Bronchial epithelial cell (primary cell): ENCODE measurements around the gene JMJD8. TPM values are rescaled to one million over a fixed set of nuclear protein-coding genes. Genes with fewer than 3 reads are reported as not detected.
A peak's percentile ranks its signal among the peaks of the same experiment; 100 is the strongest.

Experiments used
- DNase-seq: peaks from one replicate; pipeline ENCODE4 v3.0.0-alpha.2; 2010; ENCODE audit warnings: low read depth
- FAIRE-seq: peaks from 2 replicates; lab custom pipeline; 2011; peaks lifted over from hg19 to GRCh38; lab: Jason Lieb, UNC
- H3K27me3 ChIP-seq: 2 replicates; pipeline ENCODE4 v1.5.1; 2011; ENCODE audit warnings: low read length; ENCODE audit not compliant: control insufficient read depth, insufficient read depth
- H3K36me3 ChIP-seq: 2 replicates; pipeline ENCODE4 v1.5.1; 2011; ENCODE audit warnings: low read length; ENCODE audit not compliant: control insufficient read depth, insufficient read depth
- H3K4me3 ChIP-seq: 2 replicates; pipeline ENCODE4 v1.5.1; 2011; ENCODE audit warnings: mild to moderate bottlenecking, low read depth, low read length, control low read depth
- total RNA-seq: library from RNA; depleted of rRNA; stranded (reverse); fragments of >200 nt; gene quantifications from 2 replicates; pipeline ENCODE4 v1.2.1, GENCODE V29; 2014
- TF ChIP-seq, protein P1 (sequence below): IDR thresholded peaks from 2 replicates; pipeline ENCODE4 v1.5.1; 2011; ENCODE audit warnings: mild to moderate bottlenecking, moderate library complexity, low read length, control low read depth, inconsistent platforms; ENCODE audit not compliant: insufficient read depth, severe bottlenecking

Gene JMJD8
- total RNA-seq, 1 donor from 2014 or later: 16.8 TPM

DNA sequence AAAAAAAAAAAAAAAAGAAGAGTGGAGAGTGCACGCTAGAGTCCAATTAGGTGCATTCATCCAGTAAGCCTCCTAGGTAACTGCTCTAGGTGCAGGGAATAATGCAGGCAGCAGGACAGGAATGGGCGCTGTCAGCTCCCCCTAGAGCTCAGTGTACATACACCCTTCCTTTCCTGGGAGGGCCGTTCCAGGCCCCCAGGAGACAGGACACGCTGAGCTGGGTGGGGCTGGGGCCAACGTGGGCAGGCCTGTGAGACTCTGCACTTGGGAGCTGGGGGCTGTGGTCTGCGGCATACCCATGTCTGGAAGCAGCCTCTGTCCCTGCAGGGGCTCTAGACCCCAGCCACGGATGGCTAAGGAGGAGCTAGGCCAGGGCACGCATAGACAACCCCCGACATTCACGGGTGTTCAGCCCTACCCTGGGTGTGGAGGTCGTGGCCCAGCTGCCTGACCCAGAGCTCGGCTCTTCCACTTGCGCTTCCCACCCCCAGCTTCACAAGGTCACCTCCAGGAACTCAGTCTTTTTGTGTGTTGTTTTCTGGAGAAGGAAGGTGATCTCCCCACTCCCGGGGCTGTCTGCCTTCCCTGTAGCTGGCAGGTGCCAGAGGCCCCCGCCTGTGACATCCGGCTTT lies 35.8 kb upstream of the JMJD8 start:
- TF ChIP-seq, protein P1, sequence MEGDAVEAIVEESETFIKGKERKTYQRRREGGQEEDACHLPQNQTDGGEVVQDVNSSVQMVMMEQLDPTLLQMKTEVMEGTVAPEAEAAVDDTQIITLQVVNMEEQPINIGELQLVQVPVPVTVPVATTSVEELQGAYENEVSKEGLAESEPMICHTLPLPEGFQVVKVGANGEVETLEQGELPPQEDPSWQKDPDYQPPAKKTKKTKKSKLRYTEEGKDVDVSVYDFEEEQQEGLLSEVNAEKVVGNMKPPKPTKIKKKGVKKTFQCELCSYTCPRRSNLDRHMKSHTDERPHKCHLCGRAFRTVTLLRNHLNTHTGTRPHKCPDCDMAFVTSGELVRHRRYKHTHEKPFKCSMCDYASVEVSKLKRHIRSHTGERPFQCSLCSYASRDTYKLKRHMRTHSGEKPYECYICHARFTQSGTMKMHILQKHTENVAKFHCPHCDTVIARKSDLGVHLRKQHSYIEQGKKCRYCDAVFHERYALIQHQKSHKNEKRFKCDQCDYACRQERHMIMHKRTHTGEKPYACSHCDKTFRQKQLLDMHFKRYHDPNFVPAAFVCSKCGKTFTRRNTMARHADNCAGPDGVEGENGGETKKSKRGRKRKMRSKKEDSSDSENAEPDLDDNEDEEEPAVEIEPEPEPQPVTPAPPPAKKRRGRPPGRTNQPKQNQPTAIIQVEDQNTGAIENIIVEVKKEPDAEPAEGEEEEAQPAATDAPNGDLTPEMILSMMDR: peak; percentile 57
- peak overlapping the region; percentile 87 for H3K4me3 ChIP-seq
- FAIRE-seq (no peak), DNase-seq (peak; percentile 41)
- no peaks in the 10 kb centered on the region for H3K27me3 ChIP-seq
- H3K36me3 ChIP-seq: peaks cover 2% of the 10 kb centered on the region

DNA sequence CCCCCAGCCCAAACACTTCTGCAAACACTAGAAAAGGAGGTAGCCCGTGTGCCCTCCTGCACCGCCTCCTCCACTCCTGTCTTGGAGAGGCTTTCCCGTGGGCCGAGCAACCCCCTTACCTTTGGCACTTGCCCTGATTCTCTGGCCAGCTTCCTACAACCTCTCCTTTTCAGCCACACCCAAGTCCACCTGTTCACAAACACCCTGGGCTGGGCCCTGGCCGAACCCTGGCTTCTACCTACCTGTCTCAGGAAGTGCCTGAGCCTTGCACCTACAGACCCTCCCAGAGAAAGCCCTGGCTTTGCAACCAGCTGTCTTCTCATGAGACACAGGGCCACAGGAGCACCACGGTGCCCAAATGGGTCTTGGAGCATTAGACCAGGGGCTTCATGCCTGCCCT lies 34.8 kb upstream of the JMJD8 start:
- Histone ChIP-seq H3K27me3 (no peaks in the 10 kb centered on the region), H3K4me3 (no peak overlapping the region), H3K36me3 (peaks cover 2% of the 10 kb centered on the region)
- DNase-seq (no peak), FAIRE-seq (no peak)
- TF ChIP-seq, protein P1: no peak

DNA sequence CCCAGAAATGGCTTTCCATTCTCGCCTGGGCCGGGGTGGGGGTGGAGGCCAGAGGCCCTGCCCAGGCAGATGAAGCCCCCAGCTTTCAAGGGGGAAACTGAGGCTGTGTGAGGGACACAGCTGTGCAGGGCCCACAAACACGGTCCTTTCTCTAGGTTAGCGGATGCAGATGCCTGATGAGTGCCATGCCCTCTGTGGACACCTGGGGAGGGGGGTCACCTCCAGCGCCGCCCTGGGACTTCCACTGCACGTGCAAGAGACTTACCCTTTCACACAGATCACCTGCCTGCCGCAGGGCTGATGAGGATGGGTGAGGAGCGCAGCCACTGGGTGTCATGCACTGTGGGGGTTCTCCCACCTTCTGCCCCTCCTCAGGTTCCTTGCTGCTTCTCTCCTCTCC lies 34.3 kb upstream of the JMJD8 start:
- H3K27me3 ChIP-seq: no peaks in the 10 kb centered on the region
- FAIRE-seq (no peak), DNase-seq (no peak)
- no peak overlapping the region for H3K4me3 ChIP-seq
- H3K36me3 ChIP-seq: peaks cover 2% of the 10 kb centered on the region
- TF ChIP-seq, protein P1: no peak

DNA sequence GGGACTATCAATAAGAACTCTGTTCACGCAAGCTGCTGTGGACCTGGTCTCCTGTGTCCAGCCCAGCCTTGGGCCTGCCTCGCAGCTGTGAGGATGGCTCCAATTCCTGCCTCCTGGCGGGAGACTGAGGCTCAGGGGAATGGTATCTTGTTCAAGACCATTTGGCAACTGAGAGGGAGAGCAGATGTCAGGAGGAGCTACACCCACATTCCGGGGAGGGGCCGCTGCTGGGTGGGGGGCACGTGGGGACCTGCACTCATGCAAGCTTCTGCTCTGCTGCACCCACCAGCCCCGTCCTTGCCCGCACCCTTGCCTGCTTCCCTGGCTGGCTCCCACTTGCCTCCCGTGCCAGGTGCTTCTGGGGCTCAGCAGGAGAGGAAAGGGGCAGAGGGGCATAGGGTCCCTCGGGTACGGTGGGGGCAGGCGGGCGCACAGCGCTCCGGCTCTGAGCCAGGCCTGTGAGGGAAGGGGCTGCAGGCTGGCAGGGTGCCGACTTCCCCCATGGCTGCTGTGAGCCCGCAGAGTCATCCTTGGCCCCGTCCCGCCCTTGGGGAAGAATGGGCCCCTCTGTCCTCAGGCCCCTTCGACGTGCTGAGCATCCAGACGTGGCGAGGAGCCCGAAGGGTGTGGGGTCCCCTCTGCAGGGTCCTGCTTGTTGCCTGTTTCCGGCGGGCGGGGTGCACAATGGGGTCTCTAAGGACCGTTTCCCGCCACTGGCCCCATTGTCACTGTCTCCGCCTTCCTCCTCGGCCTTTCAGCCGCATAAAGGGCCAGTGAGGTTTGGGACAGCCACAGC lies 33.5 kb upstream of the JMJD8 start:
- no peak for FAIRE-seq
- TF ChIP-seq, protein P1: no peak
- peaks cover 1% of the 10 kb centered on the region for H3K36me3 ChIP-seq
- H3K4me3 ChIP-seq: no peak overlapping the region
- no peak for DNase-seq
- H3K27me3 ChIP-seq: no peaks in the 10 kb centered on the region

DNA sequence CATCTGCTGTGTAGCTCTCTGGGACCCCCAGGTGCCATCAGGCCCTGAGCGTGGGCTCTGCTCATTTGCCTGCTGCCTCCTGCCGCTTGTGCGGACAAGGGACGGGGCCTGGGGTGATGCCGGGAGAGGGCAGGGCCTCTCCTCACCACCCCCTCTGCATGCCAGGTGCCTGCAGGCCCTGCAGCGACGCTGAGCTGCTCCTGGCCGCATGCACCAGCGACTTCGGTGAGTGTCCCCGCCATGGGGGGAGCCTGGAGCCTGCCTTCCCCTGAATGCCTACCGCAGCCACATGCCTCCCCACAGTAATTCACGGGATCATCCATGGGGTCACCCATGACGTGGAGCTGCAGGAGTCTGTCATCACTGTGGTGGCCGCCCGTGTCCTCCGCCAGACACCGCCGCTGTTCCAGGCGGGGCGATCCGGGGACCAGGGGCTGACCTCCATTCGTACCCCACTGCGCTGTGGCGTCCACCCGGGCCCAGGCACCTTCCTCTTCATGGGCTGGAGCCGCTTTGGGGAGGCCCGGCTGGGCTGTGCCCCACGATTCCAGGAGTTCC lies 32.7 kb upstream of the JMJD8 start:
- H3K27me3 ChIP-seq: no peaks in the 10 kb centered on the region
- no peak overlapping the region for H3K4me3 ChIP-seq
- FAIRE-seq (no peak), DNase-seq (no peak)
- H3K36me3 ChIP-seq: no peaks in the 10 kb centered on the region
- TF ChIP-seq, protein P1: no peak
